Astrocyte (in vitro differentiated cells and primary cell): Measurements from ENCODE around the gene PCDHGA1. TPM values are rescaled to one million over a fixed set of nuclear protein-coding genes. Genes with fewer than 3 reads are reported as not detected.

ENCODE experiments used
- DNase-seq: peaks from one replicate; pipeline ENCODE4 v3.0.0-alpha.2; 2010; ENCODE audit warnings: low read depth
- FAIRE-seq: peaks from 2 replicates; lab custom pipeline; 2011; peaks lifted over from hg19 to GRCh38; lab: Jason Lieb, UNC
- H2AFZ ChIP-seq: 2 replicates; pipeline ENCODE4 v1.6.0; 2012; ENCODE audit warnings: low read depth, low read length, inconsistent platforms
- H3K27ac ChIP-seq: 2 replicates; pipeline ENCODE4 v1.5.1; 2011; ENCODE audit warnings: low read depth, low read length, inconsistent platforms
- H3K27me3 ChIP-seq: 2 replicates; pipeline ENCODE4 v1.6.0; 2011; ENCODE audit warnings: low read length, inconsistent platforms; ENCODE audit not compliant: insufficient read depth
- H3K36me3 ChIP-seq: 2 replicates; pipeline ENCODE4 v1.5.1; 2011; ENCODE audit warnings: low read length, inconsistent platforms; ENCODE audit not compliant: insufficient read depth
- H3K4me1 ChIP-seq: 2 replicates; pipeline ENCODE4 v1.5.1; 2011; ENCODE audit warnings: low read length, inconsistent platforms; ENCODE audit not compliant: insufficient read depth
- H3K4me2 ChIP-seq: 2 replicates; pipeline ENCODE4 v1.6.0; 2012; ENCODE audit warnings: low read length, inconsistent platforms
- H3K4me3 ChIP-seq: 2 replicates; pipeline ENCODE4 v1.5.1; 2011; ENCODE audit warnings: low read depth, mild to moderate bottlenecking, low read length, inconsistent platforms; ENCODE audit not compliant: insufficient read depth
- H3K79me2 ChIP-seq: 2 replicates; pipeline ENCODE4 v1.6.0; 2012; ENCODE audit warnings: mild to moderate bottlenecking, low read length, inconsistent platforms; ENCODE audit not compliant: insufficient read depth
- H3K9ac ChIP-seq: 2 replicates; pipeline ENCODE4 v1.6.0; 2012; ENCODE audit warnings: mild to moderate bottlenecking, low read length, inconsistent platforms
- H3K9me3 ChIP-seq: 2 replicates; pipeline ENCODE4 v1.5.1; 2012; ENCODE audit warnings: low read depth, mild to moderate bottlenecking, low read length, inconsistent platforms; ENCODE audit not compliant: insufficient read depth
- H4K20me1 ChIP-seq: 2 replicates; pipeline ENCODE4 v1.6.0; 2012; ENCODE audit warnings: low read length, inconsistent platforms; ENCODE audit not compliant: insufficient read depth
- H3K27ac Mint-ChIP-seq: one replicate; pipeline ENCODE4 v1.8.0; 2021; ENCODE audit warnings: mild to moderate bottlenecking, mixed read lengths; ENCODE audit not compliant: unreplicated experiment
- H3K27me3 Mint-ChIP-seq: one replicate; pipeline ENCODE4 v1.8.0; 2021; ENCODE audit warnings: low read depth, mixed read lengths; ENCODE audit not compliant: unreplicated experiment
- H3K36me3 Mint-ChIP-seq: one replicate; pipeline ENCODE4 v1.8.0; 2021; ENCODE audit warnings: low read depth, mixed read lengths; ENCODE audit not compliant: unreplicated experiment
- H3K4me1 Mint-ChIP-seq: one replicate; pipeline ENCODE4 v1.8.0; 2021; ENCODE audit warnings: low read depth, mixed read lengths; ENCODE audit not compliant: unreplicated experiment
- H3K4me3 Mint-ChIP-seq: one replicate; pipeline ENCODE4 v1.8.0; 2021; ENCODE audit warnings: mild to moderate bottlenecking, moderate library complexity, mixed read lengths; ENCODE audit not compliant: unreplicated experiment
- H3K9me3 Mint-ChIP-seq: one replicate; pipeline ENCODE4 v1.8.0; 2021; ENCODE audit warnings: mild to moderate bottlenecking, mixed read lengths; ENCODE audit not compliant: unreplicated experiment
- CTCF ChIP-seq: IDR thresholded peaks from 2 replicates; pipeline ENCODE4 v1.5.1; 2011; ENCODE audit warnings: low read depth, mild to moderate bottlenecking, inconsistent platforms, low read length, moderate library complexity; ENCODE audit not compliant: insufficient read depth
- EZH2 ChIP-seq: IDR thresholded peaks from 2 replicates; pipeline ENCODE4 v1.6.1; 2012; ENCODE audit warnings: mild to moderate bottlenecking, low read length, inconsistent platforms; ENCODE audit not compliant: insufficient read depth
- total RNA-seq: library from RNA; stranded (reverse); gene quantifications from 2 replicates; pipeline ENCODE4 v1.2.1, GENCODE V29; 2021

The PCDHGA1 gene
- total RNA-seq, 1 donor from 2014 or later = 0.27 TPM

DNA sequence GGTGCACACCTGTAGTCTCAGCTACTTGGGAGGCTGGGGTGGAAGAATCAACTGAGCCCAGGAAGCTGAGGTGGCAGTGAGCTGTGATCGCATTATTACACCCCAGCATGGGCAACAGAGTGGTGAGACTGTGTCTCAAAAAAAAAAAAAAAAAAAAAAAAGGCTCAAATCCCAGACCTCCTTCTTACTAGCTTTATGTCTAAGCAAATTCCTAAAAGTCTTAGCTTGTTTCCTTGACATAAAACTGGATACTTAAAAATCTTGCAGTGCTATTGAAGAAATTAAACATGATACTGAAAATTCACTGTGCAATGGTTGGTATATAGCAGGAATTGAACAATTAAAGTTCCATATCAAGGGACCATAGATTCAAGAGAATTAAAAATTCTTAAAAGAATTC, 203.6 kb downstream of the PCDHGA1 start:
- H3K4me1 ChIP-seq = peaks cover 8% of the 10 kb centered on the region
- no peak overlapping the region for H2AFZ ChIP-seq
- H3K27me3 Mint-ChIP-seq = no peaks in the 10 kb centered on the region
- peaks cover 7% of the 10 kb centered on the region for H3K4me1 Mint-ChIP-seq
- no peaks in the 10 kb centered on the region for H4K20me1 ChIP-seq
- no peak overlapping the region for H3K4me3 ChIP-seq
- H3K4me3 Mint-ChIP-seq = no peak overlapping the region
- H3K27me3 ChIP-seq = no peaks in the 10 kb centered on the region
- peaks cover 8% of the 10 kb centered on the region for H3K36me3 Mint-ChIP-seq
- no peak overlapping the region for H3K27ac ChIP-seq
- H3K36me3 ChIP-seq = peaks cover 14% of the 10 kb centered on the region
- H3K4me2 ChIP-seq = no peak overlapping the region
- peaks cover 1% of the 10 kb centered on the region for H3K9me3 Mint-ChIP-seq
- FAIRE-seq (no peak), DNase-seq (no peak)
- H3K27ac Mint-ChIP-seq = no peak overlapping the region
- no peak overlapping the region for H3K9ac ChIP-seq
- no peaks in the 10 kb centered on the region for H3K79me2 ChIP-seq
- H3K9me3 ChIP-seq = no peaks in the 10 kb centered on the region
- no peak for TF ChIP-seq EZH2
- no peak for TF ChIP-seq CTCF

GRCh38 chr5:141534492-141535213, 204.3 kb downstream of the PCDHGA1 start:
- Mint-ChIP-seq H3K27ac (no peak overlapping the region), H3K36me3 (peaks cover 8% of the 10 kb centered on the region), H3K9me3 (peaks cover 1% of the 10 kb centered on the region), H3K27me3 (no peaks in the 10 kb centered on the region), H3K4me3 (no peak overlapping the region), H3K4me1 (no peaks in the 10 kb centered on the region)
- no peak overlapping the region for H3K4me2 ChIP-seq
- DNase-seq = no peak
- FAIRE-seq = no peak
- H3K4me1 ChIP-seq = peaks cover 1% of the 10 kb centered on the region
- H2AFZ ChIP-seq = no peak overlapping the region
- no peaks in the 10 kb centered on the region for H4K20me1 ChIP-seq
- TF ChIP-seq CTCF = no peak
- TF ChIP-seq EZH2 = no peak
- no peaks in the 10 kb centered on the region for H3K9me3 ChIP-seq
- H3K79me2 ChIP-seq = no peaks in the 10 kb centered on the region
- peaks cover 14% of the 10 kb centered on the region for H3K36me3 ChIP-seq
- H3K4me3 ChIP-seq = no peak overlapping the region
- no peak overlapping the region for H3K27ac ChIP-seq
- no peak overlapping the region for H3K9ac ChIP-seq
- H3K27me3 ChIP-seq = no peaks in the 10 kb centered on the region

DNA sequence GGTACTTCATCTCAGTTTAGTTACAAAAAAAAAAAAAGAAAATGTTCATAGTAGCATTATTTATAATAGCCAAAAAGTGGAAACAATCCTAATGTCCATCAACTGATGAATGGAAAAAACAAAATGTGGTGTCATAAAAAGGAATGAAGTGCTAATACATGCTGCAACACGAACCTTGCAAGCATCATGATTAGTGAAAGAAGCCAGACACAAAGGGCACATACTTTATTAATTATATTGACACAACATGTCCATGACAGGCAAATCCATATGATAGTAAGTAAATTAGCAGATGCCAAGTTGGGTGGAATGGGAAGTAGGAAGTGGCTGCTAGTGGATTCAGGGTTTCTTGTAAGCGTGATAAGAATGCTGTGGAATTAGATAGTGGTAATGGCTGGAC, 212.7 kb downstream of the PCDHGA1 start:
- H4K20me1 ChIP-seq = no peaks in the 10 kb centered on the region
- H3K9ac ChIP-seq = no peak overlapping the region
- H3K4me3 ChIP-seq = no peak overlapping the region
- H3K36me3 ChIP-seq = peaks cover 4% of the 10 kb centered on the region
- DNase-seq (no peak), FAIRE-seq (no peak)
- no peaks in the 10 kb centered on the region for H3K4me1 ChIP-seq
- Mint-ChIP-seq H3K4me3 (no peak overlapping the region), H3K27ac (no peak overlapping the region), H3K4me1 (no peaks in the 10 kb centered on the region), H3K27me3 (no peaks in the 10 kb centered on the region), H3K9me3 (peaks cover 4% of the 10 kb centered on the region), H3K36me3 (peaks cover 32% of the 10 kb centered on the region)
- no peaks in the 10 kb centered on the region for H3K79me2 ChIP-seq
- no peak overlapping the region for H2AFZ ChIP-seq
- no peaks in the 10 kb centered on the region for H3K27me3 ChIP-seq
- H3K4me2 ChIP-seq = no peak overlapping the region
- TF ChIP-seq EZH2 (no peak), CTCF (no peak)
- peaks cover 3% of the 10 kb centered on the region for H3K9me3 ChIP-seq
- no peak overlapping the region for H3K27ac ChIP-seq
